Measurements from ENCODE around the gene ELMO2.

DNA sequence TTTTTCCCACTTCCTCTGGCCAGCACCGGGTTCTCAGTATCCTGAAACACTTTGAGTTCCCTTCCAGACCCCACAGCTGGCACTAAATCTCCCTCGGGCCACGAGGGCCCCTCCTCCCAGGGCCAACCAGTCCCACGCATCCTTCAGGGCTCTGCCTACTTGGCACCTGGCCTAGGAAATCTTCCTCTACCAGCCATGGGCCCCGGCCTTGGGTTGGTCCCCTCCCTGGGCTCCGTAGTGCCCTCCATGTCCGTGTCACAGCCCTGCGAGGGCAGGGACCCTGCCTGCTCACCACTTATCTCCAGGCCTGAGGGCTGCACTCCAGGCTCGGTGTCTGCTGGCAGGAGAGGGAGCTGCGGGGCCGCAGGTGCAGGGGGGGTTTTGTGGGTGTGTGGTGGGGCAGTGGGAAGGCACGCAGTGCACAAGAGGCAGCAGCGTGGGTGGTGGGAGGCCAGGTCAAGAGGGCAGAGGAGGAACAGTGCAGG, 49.3 kb downstream of the ELMO2 start:
- no peak for TF ChIP-seq CTCF (IDR thresholded peaks at IDR 0.05)
- TF ChIP-seq EZH2 (IDR thresholded peaks at IDR 0.05; ENCODE audit: borderline replicate concordance, insufficient read depth, low read depth, low read length, poor library complexity, severe bottlenecking) = no peak
